HG03103 (cell line): ENCODE measurements around the gene ERBB4.
"Not testable (repeated sequence)": the region's sequence is repeated elsewhere in the genome, so short reads cannot be mapped to it uniquely, and the experiment has no call there.

Experiments used
- ATAC-seq: cut with Tn5 transposase; IDR thresholded peaks from one replicate; pipeline ENCODE4 v1.9.1; 2021; ENCODE audit warnings: low read depth; ENCODE audit not compliant: unreplicated experiment

The ERBB4 gene

DNA sequence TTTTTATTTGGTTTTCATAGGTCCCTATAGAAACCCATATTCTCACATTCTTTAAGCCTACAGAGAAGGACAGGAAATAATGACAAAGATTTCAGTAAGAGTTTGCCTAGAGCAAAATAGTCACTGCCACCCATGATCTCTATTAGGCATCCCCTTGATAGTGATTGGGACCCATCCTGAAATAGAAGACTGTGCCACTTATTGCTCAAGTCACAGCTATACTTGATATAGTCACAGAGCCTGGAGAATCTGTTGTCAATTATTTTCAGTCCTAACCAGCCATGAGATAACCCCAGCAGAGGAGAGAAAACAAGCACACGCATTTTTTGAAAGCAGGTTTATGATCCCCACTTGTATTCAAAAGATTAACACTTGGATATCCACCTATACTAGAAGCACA, 8.2 kb downstream of the ERBB4 start:
- no peak for ATAC-seq

DNA sequence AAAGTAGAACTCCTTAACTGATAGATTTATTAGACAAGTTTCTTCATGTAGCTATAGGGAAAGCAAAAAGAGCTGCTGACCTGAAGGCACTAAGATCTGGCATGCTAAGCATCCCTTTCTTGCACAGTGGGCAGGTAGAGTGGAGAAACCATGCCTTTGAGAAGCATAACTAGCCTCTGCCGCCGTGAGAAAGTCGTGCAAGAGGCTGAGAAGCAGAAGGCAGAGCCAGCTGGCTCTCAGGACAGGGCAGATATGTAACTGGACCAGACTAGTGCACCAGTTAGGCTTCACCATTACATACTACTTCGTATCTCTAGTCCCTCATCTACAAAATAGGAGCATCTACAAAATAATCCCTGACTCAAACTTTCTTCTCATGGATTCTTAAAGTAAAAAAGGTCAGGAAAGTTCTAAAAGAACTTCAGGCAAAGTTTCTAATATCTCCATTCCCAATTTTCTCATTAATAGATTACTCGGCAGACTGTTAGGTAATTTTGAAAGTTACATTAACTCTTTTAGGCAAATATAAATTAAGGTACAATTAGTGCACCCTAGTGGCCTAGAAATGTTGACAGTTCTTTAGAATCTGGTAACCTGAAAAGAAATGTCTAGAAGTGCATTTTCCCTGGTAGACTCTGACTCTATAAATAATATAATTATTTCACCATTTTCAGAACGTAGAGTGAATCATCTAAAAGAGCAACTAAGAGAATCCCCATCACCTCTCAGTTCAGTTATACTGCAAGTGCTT, 10.3 kb downstream of the ERBB4 start:
- no peak for ATAC-seq

DNA sequence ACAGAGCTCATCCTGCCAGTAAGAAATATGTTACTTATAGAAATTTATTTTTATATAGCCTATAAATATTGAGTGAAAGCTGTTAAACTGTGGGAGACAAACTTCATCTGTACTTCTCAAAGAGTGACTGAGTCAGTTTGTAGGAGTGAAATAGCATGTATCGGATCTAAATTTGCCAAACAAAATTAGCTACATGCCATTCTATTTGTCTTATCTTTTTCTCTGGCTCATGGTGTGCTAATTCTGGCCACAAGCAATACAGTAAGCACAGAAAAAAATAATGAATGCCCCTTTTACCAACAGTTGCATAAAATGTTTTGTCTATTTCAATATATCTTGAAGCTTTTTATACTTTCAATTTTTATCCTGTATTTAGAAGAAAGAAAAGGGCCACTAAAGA, 12.5 kb downstream of the ERBB4 start:
- ATAC-seq = no peak

DNA sequence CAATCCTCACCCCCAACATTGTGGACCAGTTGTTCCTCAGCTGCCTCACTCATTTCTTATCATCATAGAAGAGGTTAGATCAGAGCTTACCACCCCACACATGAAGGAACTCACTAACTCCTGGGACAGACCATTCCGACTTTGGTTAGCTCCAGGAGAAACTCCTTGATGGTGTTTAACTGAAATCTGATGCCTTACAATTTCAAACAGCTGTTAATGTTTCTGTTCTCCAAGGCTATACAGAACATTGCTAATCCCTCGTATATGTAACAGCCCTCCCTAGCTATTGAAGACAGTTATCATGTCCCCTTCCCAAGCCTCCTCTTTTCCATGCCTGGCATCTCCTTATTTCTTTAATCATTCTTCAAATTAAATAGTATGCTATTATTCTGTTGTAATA, 14.8 kb downstream of the ERBB4 start:
- no peak for ATAC-seq

DNA sequence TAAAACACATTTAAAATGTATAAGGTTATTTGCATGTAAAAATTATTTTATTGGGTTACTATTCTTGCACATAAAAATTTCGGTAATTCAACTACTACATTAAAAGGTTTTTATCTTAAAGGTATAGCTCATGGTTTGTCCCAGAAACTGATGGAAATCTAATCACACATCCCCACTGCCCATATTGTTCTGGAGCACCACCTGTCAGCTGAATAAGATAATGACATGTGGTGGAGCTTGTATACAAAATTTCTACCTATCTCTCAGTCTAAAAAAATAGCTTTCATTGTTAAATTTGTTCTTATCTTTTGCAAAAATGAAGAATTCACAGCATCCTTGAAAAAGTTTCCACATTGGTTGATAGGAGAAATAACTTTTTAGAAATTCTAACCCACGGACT, 18.3 kb downstream of the ERBB4 start:
- ATAC-seq = no peak

DNA sequence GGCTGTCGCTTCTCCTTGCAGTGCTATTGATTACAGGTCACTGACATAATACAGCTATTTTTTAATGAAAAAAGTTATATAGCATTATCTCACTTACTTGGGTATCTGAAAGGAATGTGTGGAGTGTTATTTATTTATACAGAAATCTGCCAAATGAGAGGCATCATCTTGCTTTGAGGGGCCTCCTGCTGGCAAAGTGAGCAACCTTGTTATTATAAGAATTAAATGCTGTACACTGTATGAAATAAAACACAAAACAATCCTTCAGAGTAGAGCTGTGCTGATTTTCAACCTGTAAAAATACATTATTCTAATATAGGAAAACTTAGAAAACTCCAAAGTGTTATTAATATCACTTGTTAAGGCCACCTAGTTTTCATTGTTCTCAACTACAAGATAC, 20.9 kb downstream of the ERBB4 start:
- ATAC-seq = no peak

DNA sequence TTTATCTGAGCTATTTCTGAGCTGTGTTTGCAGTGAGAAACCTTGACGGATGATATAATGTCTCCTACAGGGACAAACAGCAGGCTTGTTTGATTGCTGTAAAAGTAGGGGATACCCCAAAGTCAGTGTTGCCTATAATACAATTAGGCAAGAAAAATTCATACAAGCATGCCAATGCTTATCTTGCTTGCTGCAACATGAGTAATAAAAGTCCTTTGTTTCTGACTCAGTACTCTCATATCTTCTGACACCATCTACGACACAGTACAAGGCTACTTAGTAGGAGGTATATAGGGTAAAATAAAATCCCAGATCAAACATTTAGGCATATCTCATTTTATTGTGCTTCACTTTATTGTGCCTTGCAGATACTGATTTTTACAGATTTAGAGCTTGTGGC, 33.0 kb downstream of the ERBB4 start:
- no peak for ATAC-seq

DNA sequence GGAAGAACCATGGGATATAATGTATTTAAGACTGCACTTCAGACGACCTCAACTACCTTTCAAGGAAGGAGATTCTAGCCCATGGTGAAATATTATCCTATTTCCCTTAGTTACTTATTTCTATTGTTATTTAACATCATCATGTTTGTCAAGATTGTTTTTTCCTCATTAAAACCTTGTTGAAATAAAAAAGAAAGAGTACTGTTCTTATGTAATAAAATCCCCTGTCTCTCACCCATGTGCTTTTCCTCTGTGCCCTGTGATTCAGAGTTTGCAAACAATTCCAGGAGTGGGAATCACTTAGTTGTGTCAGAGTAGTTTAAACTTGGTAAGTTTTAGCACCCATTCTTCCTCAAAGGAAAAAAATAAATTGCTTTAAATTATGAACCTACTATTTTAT, 43.6 kb downstream of the ERBB4 start:
- no peak for ATAC-seq

DNA sequence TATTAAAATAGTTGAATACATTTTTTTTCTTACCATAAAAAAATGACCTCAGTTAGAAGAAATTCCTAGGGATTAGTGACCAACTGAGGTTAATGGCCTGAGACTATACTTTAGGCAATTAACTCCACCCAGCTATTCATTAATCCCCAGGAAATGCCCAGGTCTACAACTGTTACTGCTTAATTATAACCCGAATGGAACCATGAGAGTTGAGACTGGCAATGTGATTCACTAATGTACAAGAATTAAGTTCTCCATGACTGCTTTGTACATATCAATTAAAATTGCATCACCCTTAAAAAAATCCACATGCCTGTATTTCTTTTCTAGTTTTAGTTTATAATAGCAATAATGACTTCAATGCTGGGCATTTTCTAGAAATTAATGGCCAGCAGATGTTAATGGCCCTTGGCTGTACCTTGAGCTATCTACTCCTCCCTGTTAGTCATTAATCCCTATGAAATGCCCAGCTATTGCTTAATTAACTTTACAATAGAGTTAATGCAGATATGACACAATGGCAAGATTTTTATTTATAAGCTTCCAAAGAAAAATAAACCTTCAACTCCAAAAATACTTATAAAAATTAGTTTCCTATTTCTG, 44.1 kb downstream of the ERBB4 start:
- ATAC-seq = no peak

DNA sequence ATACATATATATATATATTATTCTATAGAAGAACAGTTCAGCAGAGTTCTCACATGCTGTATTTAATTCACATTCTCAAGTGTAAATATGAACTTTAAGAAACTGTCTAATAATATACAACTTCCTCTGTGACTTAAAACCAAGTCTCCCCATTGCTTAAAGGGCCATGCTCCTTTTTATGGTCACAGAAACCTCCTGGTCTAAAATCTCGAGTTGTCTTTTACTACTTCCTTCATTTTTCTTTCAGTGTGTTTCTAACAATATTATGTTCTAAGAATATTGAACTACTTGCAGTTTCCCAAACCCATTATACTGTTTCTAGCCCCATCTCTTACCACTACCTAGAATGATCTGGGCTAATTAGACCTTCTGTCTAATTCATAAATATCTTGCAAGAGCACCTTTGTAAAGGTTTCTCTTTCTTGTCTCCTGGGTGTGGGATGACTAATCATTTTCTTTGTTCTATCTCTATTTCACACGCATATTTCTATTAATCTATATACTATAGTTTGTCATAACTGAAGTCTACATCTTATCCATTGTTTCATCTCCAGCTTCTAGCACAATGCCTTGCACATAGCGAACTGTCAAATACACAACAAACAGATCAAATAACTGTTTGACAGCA, 48.8 kb downstream of the ERBB4 start:
- ATAC-seq = peak; percentile 51

DNA sequence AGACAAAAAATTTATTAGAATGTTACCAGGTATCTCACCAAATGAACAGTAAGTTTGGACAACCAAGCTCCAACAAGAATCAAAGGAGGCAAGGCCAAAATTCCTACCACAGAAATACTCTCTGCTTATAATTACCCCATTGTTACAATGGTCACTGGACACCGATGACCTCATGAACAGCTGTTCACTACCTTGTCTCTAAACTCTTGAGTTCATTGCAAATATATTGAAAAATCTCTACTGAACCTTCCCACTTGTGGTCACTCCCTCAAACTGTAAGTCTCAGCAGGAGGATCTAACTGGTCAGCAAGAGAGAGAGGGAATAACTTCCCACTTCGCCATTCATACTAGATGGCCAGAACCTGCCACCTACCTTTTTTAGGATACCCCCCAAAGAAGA, 50.0 kb downstream of the ERBB4 start:
- ATAC-seq = no peak

DNA sequence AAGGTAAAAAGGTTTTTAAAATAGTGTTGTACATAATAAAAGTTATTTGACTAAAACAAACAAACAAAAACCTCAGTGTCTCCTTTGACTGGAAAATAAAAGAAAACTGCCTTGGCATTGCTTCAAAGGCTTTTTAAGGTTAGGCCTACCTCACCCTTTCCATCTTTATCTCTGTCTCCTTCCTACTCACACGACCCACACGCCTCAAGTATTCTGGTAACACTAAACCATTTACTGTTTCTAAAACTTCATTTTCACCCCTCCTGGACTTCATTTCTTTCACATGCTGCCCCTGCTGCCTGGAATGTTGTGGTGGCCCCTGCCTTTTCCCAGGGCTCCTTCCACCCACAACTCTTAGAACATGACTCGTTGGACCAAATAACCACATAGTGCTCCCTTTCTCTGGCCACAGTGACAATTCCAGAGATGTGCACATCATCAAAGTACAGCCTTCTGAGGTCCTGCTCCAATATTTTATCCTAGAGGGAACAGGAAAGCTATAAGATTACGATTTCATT, 54.0 kb downstream of the ERBB4 start:
- no peak for ATAC-seq

DNA sequence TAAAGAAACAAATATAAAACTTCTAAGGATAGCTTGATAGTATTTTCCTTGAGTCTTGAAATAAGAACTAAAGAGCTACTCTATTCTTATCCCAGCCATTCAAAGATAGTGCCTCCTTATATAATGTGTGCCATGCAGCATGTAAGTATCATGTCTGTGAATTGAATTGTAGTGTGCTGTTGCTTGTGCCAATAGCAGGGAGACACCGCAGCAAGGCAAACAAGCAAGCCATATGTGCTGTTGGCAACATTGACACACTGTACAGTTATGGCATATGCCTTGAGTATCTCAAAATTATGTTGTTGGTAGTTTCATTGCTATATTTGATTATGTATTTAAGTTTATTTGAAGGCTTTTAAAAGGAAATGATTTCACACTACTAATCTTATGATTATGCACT, 58.2 kb downstream of the ERBB4 start:
- no peak for ATAC-seq

DNA sequence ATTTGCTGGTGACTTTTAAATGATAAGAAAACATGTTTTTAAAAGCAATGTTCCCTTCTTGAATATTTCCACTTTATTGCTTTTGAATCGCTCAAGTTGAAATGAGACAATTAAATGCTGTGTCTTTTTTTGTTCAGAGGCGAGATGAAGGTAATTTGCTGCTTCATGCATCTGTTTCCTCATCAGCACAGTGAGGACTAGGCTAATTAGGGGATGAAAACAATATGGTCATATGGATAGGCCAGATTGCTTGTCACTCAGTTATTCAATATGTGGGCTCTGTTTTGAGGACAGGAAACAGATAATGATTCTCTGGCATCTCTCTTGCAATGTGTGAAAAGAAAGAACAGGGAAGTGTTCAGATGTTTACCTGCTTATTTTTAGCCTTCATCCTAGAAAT, 61.0 kb downstream of the ERBB4 start:
- no peak for ATAC-seq

DNA sequence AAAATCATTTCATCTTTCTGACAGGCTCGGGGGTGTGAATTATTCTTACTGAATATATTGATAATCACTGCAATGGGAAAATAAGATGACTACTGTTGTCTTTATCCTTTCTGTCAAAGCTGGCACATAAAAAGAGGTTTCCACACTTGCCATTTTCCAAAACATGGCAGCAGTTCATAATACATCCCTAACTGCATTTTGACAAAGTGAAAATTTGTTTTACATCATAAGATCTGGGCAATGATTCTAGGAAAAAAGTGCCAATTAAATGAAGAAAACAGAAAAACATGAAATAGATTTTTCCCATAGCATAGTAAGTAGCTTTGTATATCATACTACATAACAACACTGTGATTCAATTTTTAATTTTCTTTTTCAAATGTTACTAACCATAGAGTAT, 65.4 kb downstream of the ERBB4 start:
- no peak for ATAC-seq

DNA sequence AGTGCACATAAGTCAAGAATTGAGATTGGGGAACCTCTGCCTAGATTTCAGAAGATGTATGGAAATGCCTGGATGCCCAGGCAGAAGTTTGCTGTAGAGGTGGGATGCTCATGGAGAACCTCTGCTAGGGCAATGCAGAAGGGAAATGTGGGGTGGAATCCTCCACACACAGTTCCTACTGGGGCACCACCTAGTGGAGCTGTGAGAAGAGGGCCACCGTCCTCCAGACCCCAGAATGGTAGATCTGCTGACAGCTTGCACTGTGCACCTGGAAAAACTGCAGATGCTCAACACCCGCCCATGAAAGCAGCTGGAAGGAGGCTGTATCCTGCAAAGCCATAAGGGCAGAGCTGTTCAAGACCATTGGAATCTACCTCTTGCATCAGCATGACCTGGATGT, 71.1 kb downstream of the ERBB4 start:
- not testable (repeated sequence) for ATAC-seq

DNA sequence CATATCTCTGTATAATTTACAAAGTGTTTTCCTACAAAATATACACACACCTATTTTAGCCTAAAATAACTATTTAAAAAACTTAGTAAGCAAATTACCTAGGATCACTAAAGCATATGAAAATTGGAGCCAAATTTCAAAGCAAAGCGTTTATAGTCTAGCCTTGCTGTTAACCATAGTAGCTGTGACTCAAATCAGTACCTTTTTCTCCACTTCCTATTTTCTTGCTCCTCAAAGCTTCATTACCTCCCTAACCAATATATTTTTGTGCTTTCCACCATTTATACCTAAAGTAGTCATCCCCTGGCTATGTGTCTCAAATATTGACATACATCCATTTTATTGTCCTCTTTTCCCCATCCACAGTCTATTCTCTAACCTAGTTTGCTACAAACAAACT, 73.1 kb downstream of the ERBB4 start:
- no peak for ATAC-seq

DNA sequence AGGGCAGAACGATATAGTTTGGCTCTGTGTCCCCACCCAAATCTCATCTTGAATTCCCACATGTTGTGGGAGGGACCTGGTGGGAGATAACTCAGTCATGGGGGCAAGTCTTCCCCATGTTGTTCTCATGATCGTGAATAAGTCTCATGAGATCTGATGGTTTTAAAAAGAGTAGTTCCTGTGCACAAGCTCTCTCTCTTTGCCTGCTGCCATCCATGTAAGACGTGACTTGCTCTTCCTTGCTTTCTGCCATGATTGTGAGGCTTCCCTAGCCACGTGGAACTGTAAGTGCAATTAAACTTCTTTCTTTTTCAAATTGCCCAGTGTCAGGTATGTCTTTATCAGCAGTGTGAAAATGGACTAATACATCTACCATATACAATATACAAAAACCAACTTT, 76.9 kb downstream of the ERBB4 start:
- ATAC-seq = not testable (repeated sequence)

DNA sequence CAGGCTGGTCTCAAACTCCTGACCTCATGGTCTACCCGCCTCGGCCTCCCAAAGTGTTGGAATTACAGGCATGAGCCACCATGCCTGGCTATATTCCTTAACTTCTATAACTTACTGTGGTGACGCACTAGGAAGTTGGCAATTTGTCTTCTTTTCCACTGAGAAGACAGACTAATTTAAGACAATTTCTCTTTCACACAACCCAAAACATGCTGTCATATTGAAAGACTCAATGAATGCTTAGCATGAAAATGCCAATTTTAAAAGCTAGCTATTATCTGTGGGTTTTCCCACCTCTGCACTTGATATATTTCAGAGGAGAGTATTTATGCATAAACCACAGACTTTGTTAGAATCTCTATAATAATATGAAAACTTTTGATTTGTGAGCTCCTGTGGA, 84.5 kb downstream of the ERBB4 start:
- ATAC-seq = no peak

DNA sequence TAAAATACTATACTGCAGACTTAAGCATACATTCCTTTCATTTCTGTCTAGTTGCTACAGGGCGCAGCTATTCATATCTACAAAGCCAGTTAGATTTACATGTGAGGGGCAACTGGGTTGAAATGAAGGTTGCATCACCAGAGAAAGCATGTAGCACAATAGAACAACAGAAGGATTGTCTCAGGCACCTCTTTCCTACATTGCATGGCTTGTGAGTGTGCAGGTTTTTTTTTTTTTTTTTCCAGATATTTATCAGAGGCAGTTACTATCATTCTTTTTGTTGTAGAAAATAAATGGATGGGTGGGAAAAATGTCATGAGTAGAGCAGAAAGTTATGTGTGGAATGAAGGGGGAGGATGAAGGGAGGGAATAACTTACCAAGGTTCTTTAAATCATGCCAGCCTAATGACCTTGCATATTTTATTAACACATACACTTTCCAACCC, 86.8 kb downstream of the ERBB4 start:
- no peak for ATAC-seq

DNA sequence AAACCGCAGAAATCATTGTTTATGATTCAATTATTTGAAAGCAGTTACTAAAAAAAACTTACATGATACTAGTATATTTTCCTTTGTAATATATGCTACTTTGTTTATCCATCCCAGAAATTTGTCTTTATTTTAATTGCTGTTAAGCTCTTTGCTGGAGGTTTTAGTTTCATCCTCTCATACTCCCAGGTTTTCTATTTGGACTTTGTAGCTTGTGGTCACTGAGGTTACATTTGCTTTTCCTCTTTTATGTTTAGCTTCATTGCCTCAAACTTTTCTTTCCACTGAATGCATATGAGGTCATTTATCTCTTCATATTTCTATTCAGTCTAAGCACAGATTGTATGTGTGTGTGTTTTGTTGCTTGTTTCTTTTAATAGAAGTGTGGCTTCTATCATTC, 89.9 kb downstream of the ERBB4 start:
- ATAC-seq = no peak

DNA sequence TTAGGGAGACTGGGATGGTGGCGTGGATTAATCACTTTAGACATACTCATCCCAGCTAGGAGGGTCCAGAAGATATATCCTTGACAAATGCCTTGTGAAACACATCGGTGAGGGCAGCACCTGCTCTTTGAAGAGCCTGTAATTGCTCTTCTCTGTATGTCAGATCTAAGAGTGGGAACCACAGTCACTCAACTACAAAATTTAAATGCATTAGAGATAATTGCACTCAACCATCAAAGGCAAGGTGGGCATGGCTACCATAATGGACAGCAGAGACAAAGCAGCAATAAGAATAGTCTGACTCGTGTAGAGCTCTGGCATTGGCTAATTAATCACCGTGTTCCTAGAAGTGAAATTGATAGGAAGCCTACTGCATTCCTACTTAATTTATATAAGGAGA, 96.8 kb downstream of the ERBB4 start:
- no peak for ATAC-seq
